SH-SY5Y (cell line): ENCODE data around the gene TBC1D3K.

Source experiments
- GATA2 ChIP-seq: IDR thresholded peaks from 2 replicates; pipeline ENCODE4 v1.6.1; 2011; ENCODE audit warnings: mild to moderate bottlenecking, low read depth, low read length
- GATA3 ChIP-seq: IDR thresholded peaks from 2 replicates; pipeline ENCODE4 v1.6.1; 2011; ENCODE audit warnings: low read depth, mild to moderate bottlenecking, low read length, moderate library complexity

DNA sequence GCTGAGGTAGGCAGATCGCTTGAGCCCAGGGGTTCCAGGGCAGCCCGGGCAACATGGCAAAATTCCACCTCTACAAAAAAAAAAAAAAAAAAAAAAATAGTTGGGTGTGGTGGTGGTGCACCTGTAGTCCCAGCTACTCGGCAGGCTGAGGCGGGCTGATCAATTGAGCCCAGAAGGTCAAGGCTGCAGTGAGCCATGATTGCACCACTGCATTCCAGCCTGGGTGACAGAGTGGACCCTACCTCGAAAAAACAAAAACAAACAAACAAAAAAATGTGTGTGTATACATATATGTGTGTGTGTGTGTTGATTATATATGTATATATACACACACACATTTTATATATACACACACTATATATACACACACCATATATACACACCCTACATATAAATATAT is 39.1 kb upstream of the TBC1D3K start:
- TF ChIP-seq GATA2 (no peak), GATA3 (no peak)
